KMS-11 (cell line): ENCODE measurements around the gene SEMA3C.
"Not testable (repeated sequence)": the region's sequence is repeated elsewhere in the genome, so short reads cannot be mapped to it uniquely, and the experiment has no call there.

ENCODE experiments used
- H2AFZ ChIP-seq: fragments of 200-600 bp; sonication (generic); 2 replicates; pipeline ENCODE4 v1.6.1; 2016; ENCODE audit warnings: antibody characterized with exemption, mixed run types, low read depth
- H3K27ac ChIP-seq: fragments of 200-600 bp; sonication (generic); 2 replicates; pipeline ENCODE4 v1.6.1; 2016; ENCODE audit warnings: mild to moderate bottlenecking, mixed run types
- H3K27me3 ChIP-seq: fragments of 200-600 bp; sonication (generic); 2 replicates; pipeline ENCODE4 v1.6.1; 2017; ENCODE audit warnings: mild to moderate bottlenecking, low read depth, mixed run types, moderate library complexity; ENCODE audit not compliant: insufficient read depth
- H3K36me3 ChIP-seq: fragments of 200-600 bp; sonication (generic); 2 replicates; pipeline ENCODE4 v1.6.1; 2017; ENCODE audit warnings: mild to moderate bottlenecking, mixed run types; ENCODE audit not compliant: insufficient read depth
- H3K4me1 ChIP-seq: fragments of 200-600 bp; sonication (generic); 2 replicates; pipeline ENCODE4 v1.6.1; 2016; ENCODE audit warnings: mild to moderate bottlenecking, low read depth, mixed run types; ENCODE audit not compliant: poor library complexity, severe bottlenecking
- H3K4me2 ChIP-seq: fragments of 200-600 bp; sonication (generic); 2 replicates; pipeline ENCODE4 v1.7.0; 2016; ENCODE audit warnings: mild to moderate bottlenecking, mixed run types
- H3K4me3 ChIP-seq: fragments of 200-600 bp; sonication (generic); IDR thresholded peaks from 2 replicates; pipeline ENCODE4 v1.6.1; 2017; ENCODE audit warnings: low read depth, low read length, mixed read lengths; ENCODE audit not compliant: insufficient read depth
- H3K79me2 ChIP-seq: fragments of 200-600 bp; sonication (generic); 2 replicates; pipeline ENCODE4 v1.6.1; 2016; ENCODE audit warnings: low read depth, mixed run types; ENCODE audit not compliant: insufficient read depth
- H3K9ac ChIP-seq: fragments of 200-600 bp; sonication (generic); 2 replicates; pipeline ENCODE4 v1.6.1; 2016; ENCODE audit warnings: mild to moderate bottlenecking, mixed run types
- H4K20me1 ChIP-seq: fragments of 200-600 bp; sonication (generic); 2 replicates; pipeline ENCODE4 v1.6.1; 2016; ENCODE audit warnings: mild to moderate bottlenecking, mixed run types; ENCODE audit not compliant: insufficient read depth
- CTCF ChIP-seq: fragments of 200-600 bp; sonication (generic); conservative IDR thresholded peaks from 2 replicates; pipeline ENCODE4 v1.6.1; 2017; ENCODE audit warnings: low read depth, mild to moderate bottlenecking, antibody characterized with exemption, low read length, moderate library complexity, mixed read lengths

SEMA3C gene

GRCh38 chr7:80935991-80936780 is 17.3 kb upstream of the SEMA3C start:
- Histone ChIP-seq H4K20me1 (no peaks in the 10 kb centered on the region), H3K36me3 (no peaks in the 10 kb centered on the region), H3K4me2 (no peak overlapping the region), H3K27ac (no peak overlapping the region), H3K9ac (no peak overlapping the region), H3K4me1 (peaks cover 3% of the 10 kb centered on the region), H3K27me3 (no peaks in the 10 kb centered on the region), H3K79me2 (no peaks in the 10 kb centered on the region), H3K4me3 (no peak overlapping the region), H2AFZ (no peak overlapping the region)
- TF ChIP-seq CTCF, result no peak

GRCh38 chr7:80934321-80934720 is 15.5 kb upstream of the SEMA3C start:
- H3K27ac ChIP-seq, result no peak overlapping the region

GRCh38 chr7:80932536-80932935 is 13.7 kb upstream of the SEMA3C start:
- H3K27ac ChIP-seq, result no peak overlapping the region
- no peak overlapping the region for H3K4me3 ChIP-seq
- no peaks in the 10 kb centered on the region for H4K20me1 ChIP-seq
- H2AFZ ChIP-seq, result no peak overlapping the region
- no peaks in the 10 kb centered on the region for H3K79me2 ChIP-seq
- H3K9ac ChIP-seq, result no peak overlapping the region
- H3K4me2 ChIP-seq, result no peak overlapping the region
- TF ChIP-seq CTCF, result no peak
- H3K27me3 ChIP-seq, result no peaks in the 10 kb centered on the region
- H3K4me1 ChIP-seq, result no peaks in the 10 kb centered on the region
- H3K36me3 ChIP-seq, result no peaks in the 10 kb centered on the region

More at GRCh38 chr7:80934321-80934720, 15.5 kb upstream of the SEMA3C start:
- Histone ChIP-seq H4K20me1 (no peaks in the 10 kb centered on the region), H3K79me2 (no peaks in the 10 kb centered on the region), H3K4me3 (no peak overlapping the region), H3K4me1 (no peaks in the 10 kb centered on the region), H2AFZ (no peak overlapping the region), H3K27me3 (no peaks in the 10 kb centered on the region), H3K4me2 (no peak overlapping the region), H3K9ac (no peak overlapping the region), H3K36me3 (no peaks in the 10 kb centered on the region)
- no peak for TF ChIP-seq CTCF

GRCh38 chr7:80929619-80930018 is 10.8 kb upstream of the SEMA3C start:
- no peak overlapping the region for H2AFZ ChIP-seq
- no peaks in the 10 kb centered on the region for H3K36me3 ChIP-seq
- H3K27me3 ChIP-seq, result no peaks in the 10 kb centered on the region
- no peaks in the 10 kb centered on the region for H4K20me1 ChIP-seq
- H3K79me2 ChIP-seq, result no peaks in the 10 kb centered on the region
- H3K9ac ChIP-seq, result no peak overlapping the region
- no peak overlapping the region for H3K4me3 ChIP-seq
- H3K4me1 ChIP-seq, result no peaks in the 10 kb centered on the region
- H3K4me2 ChIP-seq, result no peak overlapping the region
- no peak for TF ChIP-seq CTCF
- H3K27ac ChIP-seq, result no peak overlapping the region

DNA sequence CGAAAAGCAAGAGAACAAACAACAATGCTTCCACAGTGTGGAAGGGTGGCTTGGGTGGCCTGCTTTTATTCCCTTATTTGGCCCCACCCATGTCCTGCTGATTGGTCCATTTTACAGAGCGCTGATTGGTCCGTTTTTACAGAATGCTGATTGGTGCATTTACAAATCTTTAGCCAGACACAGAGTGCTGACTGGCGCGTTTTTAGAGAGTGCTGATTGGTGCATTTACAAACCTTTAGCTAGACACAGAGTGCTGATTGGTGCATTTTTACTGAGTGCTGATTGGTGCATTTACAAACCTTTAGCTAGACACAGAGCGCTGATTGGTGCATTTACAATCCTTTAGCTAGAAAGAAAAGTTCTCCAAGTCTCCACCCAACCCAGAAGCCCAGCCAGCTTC is 8.1 kb upstream of the SEMA3C start:
- not testable (repeated sequence) for H3K4me1 ChIP-seq, H2AFZ ChIP-seq, H3K79me2 ChIP-seq, H3K4me2 ChIP-seq, H3K27ac ChIP-seq, H3K36me3 ChIP-seq, H3K4me3 ChIP-seq, H3K27me3 ChIP-seq, H4K20me1 ChIP-seq, H3K9ac ChIP-seq
